Epithelial cell of esophagus (primary cell): ENCODE results near the gene ARL2BP.
"Not testable (repeated sequence)": the region's sequence is repeated elsewhere in the genome, so short reads cannot be mapped to it uniquely, and the experiment has no call there.

Experiments
- DNase-seq: peaks from one replicate; pipeline ENCODE4 v3.0.0; 2010; ENCODE audit warnings: low read depth
- H3K4me3 ChIP-seq: 2 replicates; pipeline ENCODE4 v1.5.1; 2011; ENCODE audit warnings: mild to moderate bottlenecking, low read length, control low read depth
- TF ChIP-seq, protein P1 (sequence below): IDR thresholded peaks from 2 replicates; pipeline ENCODE4 v1.5.1; 2011; ENCODE audit warnings: low read depth, mild to moderate bottlenecking, low read length, control low read depth, inconsistent platforms; ENCODE audit not compliant: insufficient read depth; ENCODE audit errors: missing control alignments

ARL2BP gene

DNA sequence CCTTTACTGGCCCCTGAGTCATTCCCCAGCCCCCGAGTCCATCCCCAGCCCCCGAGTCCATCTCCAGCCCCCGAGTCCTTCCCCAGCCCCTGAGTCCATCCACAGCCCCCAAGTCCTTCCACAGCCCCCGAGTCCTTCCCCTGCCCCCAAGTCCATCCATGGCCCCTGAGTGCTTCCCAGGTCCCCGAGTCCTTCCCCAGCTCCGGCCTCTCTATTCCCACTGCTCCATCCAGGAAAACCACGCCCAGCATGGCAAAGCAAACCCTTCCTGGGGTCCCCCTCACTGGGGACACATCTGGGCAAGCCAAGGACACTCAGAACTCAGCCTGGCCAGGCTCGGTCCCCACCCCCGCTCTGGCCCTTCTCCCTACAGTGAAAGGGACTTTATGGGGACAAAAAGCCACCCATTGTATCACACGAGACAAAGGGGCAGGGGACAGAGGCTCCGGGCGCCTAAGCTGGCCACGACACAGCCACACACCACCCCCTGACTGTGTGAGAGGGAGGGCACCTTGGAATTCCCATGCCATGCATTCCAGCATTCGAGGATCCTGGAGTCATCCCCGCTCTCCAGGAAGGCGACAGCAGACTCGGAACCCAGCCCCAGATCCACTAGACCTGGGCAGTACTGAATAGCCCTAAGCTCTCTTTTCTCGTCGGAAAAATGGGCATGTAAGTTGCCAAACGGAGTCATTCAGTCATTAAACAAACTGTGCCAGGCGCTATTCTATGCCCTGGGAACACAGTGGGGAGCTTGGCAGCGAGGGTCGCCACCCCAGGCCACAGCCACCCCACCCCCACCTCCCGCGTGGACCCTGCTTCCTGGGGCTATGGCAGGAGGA lies 25.4 kb downstream of the ARL2BP start:
- DNase-seq = no peak
- H3K4me3 ChIP-seq = no peak overlapping the region
- TF ChIP-seq, protein P1, sequence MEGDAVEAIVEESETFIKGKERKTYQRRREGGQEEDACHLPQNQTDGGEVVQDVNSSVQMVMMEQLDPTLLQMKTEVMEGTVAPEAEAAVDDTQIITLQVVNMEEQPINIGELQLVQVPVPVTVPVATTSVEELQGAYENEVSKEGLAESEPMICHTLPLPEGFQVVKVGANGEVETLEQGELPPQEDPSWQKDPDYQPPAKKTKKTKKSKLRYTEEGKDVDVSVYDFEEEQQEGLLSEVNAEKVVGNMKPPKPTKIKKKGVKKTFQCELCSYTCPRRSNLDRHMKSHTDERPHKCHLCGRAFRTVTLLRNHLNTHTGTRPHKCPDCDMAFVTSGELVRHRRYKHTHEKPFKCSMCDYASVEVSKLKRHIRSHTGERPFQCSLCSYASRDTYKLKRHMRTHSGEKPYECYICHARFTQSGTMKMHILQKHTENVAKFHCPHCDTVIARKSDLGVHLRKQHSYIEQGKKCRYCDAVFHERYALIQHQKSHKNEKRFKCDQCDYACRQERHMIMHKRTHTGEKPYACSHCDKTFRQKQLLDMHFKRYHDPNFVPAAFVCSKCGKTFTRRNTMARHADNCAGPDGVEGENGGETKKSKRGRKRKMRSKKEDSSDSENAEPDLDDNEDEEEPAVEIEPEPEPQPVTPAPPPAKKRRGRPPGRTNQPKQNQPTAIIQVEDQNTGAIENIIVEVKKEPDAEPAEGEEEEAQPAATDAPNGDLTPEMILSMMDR = no peak

DNA sequence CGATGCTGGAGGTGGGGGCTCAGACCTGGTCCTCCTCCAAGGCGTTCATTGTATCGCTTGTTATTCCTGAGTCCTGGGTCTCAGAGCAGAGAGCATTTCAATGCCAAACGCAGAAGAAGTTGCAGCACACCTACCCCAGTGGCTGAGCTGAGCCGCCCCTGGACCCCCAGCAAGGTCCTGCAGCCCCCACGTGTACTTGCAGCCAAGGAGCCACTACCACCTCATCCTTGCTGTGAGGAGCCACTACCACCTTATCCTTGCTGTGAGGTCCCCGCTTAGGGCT lies 25.9 kb downstream of the ARL2BP start:
- no peak overlapping the region for H3K4me3 ChIP-seq
- DNase-seq = no peak
- TF ChIP-seq, protein P1 = no peak

DNA sequence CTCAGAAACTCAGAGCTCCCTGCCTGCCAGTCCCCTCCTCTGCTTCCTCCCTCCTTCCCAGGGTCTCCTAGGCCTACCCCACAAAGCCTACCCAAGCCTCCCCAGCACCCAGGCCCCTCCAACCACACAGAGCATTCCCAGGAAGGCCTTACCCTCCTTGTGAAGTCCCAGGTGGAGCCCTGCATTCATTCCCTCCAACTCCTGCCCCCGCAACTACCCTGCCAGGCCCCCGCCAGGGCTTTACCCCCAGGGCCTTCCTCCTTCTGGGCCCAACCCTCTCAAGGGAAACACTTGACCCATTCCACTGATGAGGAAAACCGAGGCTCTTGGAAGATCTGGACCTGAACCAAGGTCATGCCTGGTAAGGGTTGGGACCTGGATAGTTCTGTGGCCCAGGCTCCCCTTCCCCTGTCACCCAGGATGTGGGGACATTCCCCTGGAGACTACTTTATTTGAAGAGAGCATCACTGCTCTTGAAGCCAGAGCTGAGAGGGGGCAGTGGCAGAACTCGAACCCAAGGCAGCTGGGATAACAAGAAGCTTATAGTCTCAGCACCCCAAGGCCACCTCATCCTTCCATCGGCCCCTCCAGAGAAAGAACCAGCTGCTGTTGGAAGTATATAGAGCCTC lies 26.9 kb downstream of the ARL2BP start:
- TF ChIP-seq, protein P1 = no peak
- no peak overlapping the region for H3K4me3 ChIP-seq
- DNase-seq = no peak

DNA sequence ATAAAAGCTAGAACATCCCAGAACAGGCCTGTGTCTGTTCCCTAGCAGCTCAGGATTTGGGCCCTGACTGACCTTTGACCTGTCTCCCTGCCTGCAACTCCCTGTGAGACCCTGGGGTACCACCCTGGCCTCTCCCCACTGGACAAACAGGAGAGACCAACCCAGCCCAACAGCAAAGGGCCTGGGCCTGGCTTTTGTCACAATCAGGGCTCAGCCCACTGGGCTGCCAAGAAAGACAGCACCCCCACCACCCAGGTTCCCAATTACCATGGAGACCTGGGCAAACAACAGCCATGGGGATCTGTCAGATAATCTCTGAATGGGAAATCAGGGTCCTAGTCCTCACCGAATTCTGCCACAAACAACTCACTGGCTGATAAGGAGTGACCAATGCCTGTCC lies 28.3 kb downstream of the ARL2BP start:
- no peak for DNase-seq
- TF ChIP-seq, protein P1 = no peak
- H3K4me3 ChIP-seq = no peak overlapping the region

DNA sequence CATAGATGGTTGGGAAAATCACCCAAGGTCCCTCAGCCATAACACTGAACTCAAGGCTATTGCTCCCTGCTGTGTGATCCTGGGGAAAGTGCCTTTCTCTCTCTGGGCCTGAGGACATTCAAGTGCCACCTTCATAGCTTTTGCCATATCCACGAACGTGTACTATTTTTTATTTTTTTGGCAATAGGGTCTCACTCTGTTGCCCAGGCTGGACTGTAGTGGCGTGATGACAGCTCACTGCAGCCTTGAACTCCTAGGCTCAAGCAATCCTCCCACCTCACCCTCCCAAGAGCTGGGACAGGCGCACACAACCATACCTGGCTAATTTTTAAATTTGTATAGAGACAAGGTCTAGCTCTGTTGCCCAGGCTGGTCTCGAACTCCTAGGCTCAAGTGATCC lies 28.8 kb downstream of the ARL2BP start:
- no peak overlapping the region for H3K4me3 ChIP-seq
- no peak for DNase-seq
- TF ChIP-seq, protein P1 = no peak

DNA sequence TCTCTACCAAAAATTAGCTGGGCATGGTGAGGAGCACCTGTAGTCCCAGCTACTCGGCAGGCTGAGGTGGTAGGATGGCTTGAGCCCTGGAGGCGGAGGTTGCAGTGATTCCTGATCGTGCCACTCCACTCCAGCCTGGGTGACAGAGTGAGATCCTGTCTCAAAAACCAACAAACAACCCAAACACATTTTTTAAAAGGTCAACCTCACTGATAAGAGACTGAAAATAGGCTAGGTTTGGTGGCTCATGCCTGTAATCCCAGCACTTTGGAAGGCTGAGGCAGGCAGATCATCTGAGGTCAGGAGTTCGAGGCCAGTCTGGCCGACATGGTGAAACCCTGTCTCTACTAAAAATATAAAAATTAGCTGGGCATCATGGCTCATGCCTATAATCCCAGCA lies 30.9 kb downstream of the ARL2BP start:
- not testable (repeated sequence) for H3K4me3 ChIP-seq, DNase-seq

DNA sequence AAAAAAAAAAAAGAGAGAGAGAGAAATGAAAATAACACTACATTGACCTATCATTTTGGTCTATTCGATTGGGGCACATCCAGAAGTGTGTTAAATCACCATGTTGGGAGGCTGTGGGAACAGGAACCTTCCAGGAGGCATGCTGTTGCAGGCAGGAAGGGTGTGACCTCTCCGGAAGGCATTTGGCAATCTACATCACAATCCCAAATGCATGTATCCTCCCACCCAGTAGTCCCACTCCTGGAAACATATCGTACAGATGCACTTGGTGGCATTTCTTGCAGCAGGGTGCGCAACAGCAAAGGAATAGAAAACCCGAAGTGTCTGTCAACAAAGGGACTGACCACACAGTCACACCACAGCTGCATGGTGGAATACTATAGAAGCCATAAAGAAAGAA lies 31.5 kb downstream of the ARL2BP start:
- no peak overlapping the region for H3K4me3 ChIP-seq
- TF ChIP-seq, protein P1 = no peak
- peak; percentile 93 for DNase-seq
